ENCODE measurements around the gene MYBPHL.
"Not testable (repeated sequence)": the region's sequence is repeated elsewhere in the genome, so short reads cannot be mapped to it uniquely, and the experiment has no call there.

MYBPHL gene

DNA sequence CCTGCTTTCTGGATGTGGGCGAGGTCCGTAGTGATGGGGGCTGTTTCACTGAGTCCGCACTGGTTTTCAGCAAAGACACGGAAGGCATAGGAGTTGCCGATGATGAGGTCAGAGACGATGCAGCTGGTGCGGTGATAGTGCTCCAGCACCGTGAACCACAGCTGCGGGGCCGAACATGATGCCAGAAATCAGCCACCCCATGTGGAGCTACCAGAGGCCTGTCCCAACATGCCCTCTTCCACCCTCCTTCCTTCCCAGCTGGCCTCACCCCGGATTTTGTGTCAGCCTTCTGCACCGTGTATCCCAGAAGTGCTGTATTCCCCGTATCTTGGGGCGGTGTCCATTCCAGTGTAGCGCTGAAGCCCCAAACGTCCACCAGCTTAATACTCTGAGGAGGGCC, 10.0 kb downstream of the MYBPHL start:
- TF ChIP-seq ZFX (IDR thresholded peaks at IDR 0.05; ENCODE audit: borderline replicate concordance), result no peak
- TF ChIP-seq, protein P1, sequence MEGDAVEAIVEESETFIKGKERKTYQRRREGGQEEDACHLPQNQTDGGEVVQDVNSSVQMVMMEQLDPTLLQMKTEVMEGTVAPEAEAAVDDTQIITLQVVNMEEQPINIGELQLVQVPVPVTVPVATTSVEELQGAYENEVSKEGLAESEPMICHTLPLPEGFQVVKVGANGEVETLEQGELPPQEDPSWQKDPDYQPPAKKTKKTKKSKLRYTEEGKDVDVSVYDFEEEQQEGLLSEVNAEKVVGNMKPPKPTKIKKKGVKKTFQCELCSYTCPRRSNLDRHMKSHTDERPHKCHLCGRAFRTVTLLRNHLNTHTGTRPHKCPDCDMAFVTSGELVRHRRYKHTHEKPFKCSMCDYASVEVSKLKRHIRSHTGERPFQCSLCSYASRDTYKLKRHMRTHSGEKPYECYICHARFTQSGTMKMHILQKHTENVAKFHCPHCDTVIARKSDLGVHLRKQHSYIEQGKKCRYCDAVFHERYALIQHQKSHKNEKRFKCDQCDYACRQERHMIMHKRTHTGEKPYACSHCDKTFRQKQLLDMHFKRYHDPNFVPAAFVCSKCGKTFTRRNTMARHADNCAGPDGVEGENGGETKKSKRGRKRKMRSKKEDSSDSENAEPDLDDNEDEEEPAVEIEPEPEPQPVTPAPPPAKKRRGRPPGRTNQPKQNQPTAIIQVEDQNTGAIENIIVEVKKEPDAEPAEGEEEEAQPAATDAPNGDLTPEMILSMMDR (IDR thresholded peaks at IDR 0.05), result no peak
- no peak overlapping the region for H3K27ac ChIP-seq

DNA sequence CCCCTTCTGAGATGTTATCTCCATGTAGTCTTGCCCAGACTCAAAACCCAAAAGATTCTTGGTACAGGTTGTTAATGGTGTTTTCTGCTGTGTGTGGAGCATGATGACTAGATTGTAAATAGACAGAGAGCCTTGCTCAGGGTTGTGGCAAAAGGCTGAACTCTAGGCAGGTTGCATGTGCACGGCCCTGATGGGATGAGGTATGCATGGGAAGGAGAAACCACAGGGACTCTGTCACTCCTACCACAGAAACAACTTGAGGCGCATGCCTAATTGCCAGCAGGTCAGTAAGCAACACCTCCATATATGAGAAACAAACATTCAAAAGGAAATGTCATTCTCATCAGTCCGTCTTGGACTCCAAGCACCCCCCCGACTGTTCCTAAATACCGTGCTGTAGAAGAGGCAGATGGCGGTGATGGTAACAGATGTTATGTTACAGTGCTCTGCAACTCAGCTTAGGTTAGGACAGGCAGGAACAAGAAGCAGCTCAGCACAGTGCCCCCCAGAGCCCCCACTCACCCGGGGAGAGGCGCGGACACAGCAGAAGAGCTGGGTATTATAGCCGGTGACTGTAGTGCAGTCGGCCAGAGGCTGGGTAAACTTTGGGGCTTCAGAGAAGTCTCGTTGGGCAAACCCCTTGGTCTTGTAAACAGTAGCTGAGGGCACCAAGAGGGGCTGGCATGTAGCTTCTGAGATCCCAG, 10.9 kb downstream of the MYBPHL start:
- no peak for TF ChIP-seq ZFX (IDR thresholded peaks at IDR 0.05; ENCODE audit: borderline replicate concordance)
- TF ChIP-seq, protein P1 (IDR thresholded peaks at IDR 0.05), result no peak
- H3K27ac ChIP-seq, result no peak overlapping the region

DNA sequence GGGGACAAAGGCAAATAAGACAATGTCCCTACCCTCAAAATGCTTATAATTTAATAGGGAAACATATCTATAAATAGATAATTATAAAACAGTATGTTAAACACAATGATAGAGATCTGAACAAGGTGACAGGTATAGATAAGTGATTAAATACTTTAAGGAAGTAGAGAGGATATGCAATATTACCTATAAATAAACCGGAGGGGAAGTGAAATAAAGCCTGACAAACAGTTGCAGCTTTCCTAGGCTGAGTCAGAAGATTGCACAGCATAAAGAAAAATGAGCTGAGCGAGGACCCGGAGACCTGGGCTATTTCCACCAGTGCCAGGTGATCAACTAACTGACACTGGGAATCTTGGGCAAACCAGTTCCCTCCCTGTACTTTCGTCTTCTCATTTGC, 12.3 kb downstream of the MYBPHL start:
- TF ChIP-seq, protein P1 (IDR thresholded peaks at IDR 0.05), result no peak
- no peak for TF ChIP-seq ZFX (IDR thresholded peaks at IDR 0.05; ENCODE audit: borderline replicate concordance)
- H3K27ac ChIP-seq, result no peak overlapping the region

DNA sequence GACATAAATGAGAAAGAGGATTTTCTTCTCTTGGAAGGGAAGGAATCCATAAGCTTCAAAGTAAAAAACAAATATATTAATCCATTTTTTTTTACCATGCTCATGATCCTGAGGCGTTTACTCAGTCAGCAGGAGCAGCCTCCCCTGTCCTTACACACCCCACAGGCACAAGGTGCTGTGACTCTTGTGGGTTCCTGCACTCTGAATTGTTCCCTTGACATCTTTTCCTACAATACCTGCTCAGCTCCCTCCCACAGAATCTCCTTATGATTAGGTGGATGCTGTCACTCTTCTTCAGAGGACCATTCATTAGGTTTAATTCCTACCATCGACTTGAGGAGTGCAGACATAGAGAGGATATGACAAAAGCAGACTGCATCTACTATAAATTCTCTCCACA, 13.8 kb downstream of the MYBPHL start:
- no peak overlapping the region for H3K27ac ChIP-seq
- TF ChIP-seq, protein P1 (IDR thresholded peaks at IDR 0.05), result no peak
- TF ChIP-seq ZFX (IDR thresholded peaks at IDR 0.05; ENCODE audit: borderline replicate concordance), result no peak

DNA sequence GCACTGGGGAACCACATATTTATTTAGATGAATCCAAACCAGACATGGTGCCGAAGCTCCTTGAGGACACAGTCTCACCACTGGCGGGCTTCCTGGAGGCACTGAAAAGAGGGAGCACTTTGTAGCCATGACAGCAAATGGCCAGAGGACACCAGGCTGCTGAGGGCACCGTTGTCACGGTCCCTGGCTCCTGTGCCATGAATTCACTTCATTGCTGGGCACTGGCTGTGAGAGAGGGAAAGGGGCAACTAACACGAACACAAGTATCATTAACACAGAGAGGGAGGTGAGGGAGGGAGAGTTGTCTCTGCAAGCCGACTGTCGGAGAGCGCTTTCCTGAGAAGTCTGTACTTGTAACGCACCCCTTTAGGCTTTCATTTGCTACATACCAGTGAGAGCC, 14.4 kb downstream of the MYBPHL start:
- TF ChIP-seq ZFX (IDR thresholded peaks at IDR 0.05; ENCODE audit: borderline replicate concordance), result no peak
- TF ChIP-seq, protein P1 (IDR thresholded peaks at IDR 0.05), result no peak
- no peak overlapping the region for H3K27ac ChIP-seq

DNA sequence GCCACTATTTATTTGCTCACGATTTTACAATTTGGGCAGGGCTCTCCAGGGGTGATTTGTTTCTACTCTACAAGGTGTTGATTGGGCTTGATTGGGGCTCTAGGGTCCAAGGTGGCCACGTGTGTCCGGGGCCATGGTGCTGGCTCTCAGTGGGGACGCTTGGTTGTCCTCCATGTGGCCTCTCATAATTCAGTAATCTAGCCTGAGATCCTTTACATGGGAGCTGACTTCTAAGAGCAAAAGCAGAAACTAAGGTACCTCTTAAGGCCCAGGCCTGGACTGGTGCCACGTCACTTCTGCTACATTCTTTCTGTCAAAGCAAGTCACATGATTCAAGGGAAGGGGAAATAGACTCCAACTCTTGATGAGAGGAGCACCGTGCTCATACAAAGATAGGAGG, 15.8 kb downstream of the MYBPHL start:
- no peak overlapping the region for H3K27ac ChIP-seq
- TF ChIP-seq, protein P1 (IDR thresholded peaks at IDR 0.05), result no peak
- TF ChIP-seq ZFX (IDR thresholded peaks at IDR 0.05; ENCODE audit: borderline replicate concordance), result no peak

DNA sequence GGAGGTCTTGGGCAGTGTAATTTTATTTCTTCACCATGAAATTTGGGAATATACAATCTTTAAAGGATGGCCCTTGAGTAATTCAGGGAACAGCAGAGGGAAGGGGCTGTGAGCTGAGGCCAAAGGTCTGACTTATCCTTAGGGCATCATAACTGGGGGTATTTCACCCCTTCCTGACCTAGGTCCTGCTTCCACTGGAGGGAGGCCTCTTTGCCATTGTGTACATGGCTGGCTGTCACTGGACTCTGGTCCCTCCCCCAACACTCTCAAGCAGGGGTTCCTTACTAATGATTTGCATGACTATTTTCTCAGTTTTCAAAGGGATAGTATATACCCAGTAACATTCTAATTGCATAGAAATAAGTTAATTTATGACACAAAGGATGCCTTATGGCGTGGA, 16.7 kb downstream of the MYBPHL start:
- TF ChIP-seq, protein P1 (IDR thresholded peaks at IDR 0.05), result no peak
- no peak for TF ChIP-seq ZFX (IDR thresholded peaks at IDR 0.05; ENCODE audit: borderline replicate concordance)

DNA sequence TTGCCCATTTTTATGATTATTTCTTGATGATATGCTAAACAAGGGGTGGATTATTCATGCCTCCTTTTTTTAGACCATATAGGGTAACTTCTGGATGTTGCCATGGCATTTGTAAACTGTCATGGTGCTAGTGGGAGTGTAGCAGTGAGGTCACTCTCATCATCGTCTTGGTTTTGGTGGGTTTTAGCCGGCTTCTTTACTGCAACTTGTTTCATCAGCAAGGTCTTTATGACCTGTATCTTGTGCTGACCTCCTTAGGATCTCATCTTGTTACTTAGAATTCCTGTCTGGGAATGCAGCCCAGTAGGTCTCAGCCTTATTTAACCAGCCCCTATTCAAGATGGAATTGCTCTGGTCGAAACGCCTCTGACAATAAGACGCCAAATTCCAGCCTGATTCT, 20.0 kb downstream of the MYBPHL start:
- not testable (repeated sequence) for H3K27ac ChIP-seq

More for the DNA sequence above, 16.7 kb downstream of the MYBPHL start:
- no peak overlapping the region for H3K27ac ChIP-seq

All from 22Rv1 (cell line).